Naive thymus-derived CD4-positive, alpha-beta T cell (primary cell): ENCODE measurements around the gene SH3RF3. TPM values are rescaled to one million over a fixed set of nuclear protein-coding genes. Genes with fewer than 3 reads are reported as not detected.

ENCODE experiments used
- ATAC-seq: fragments of 150-1000 bp; cut with Tn5 transposase; 2 replicates; pipeline ENCODE4 v1.10.0; 2021; ENCODE audit warnings: mild to moderate bottlenecking, moderate library complexity
- CTCF ChIA-PET: fragments of 350-600 bp; sonication (Branson Sonifier 250); formaldehyde crosslinking; loops from one replicate; lab custom pipeline; 2021; ENCODE audit warnings: antibody characterized with exemption; lab: Charles Lee
- POLR2A ChIA-PET: fragments of 350-600 bp; sonication (Branson Sonifier 250); formaldehyde crosslinking; loops from one replicate; lab custom pipeline; 2021; ENCODE audit warnings: antibody characterized with exemption, inconsistent platforms; lab: Charles Lee
- DNase-seq, 9 donors: peaks; one replicate each; pipeline versions ENCODE4 v3.0.0 to v3.0.0-alpha.2; 2020 to 2022; ENCODE audit warnings: mixed read lengths in 1 of 9
- H3K27ac ChIP-seq: one replicate; pipeline ENCODE4 v1.7.0; 2013; ENCODE audit warnings: mild to moderate bottlenecking, low read depth, low read length, moderate library complexity
- H3K27me3 ChIP-seq, 2 donors: one replicate each; pipeline ENCODE4 v1.7.0; 2013; ENCODE audit warnings: low read length in 2 of 2, mild to moderate bottlenecking in 2 of 2, moderate library complexity in 2 of 2; ENCODE audit not compliant: control insufficient read depth in 2 of 2, insufficient read depth in 2 of 2
- H3K36me3 ChIP-seq, 3 experiments: 1 replicate in 2 of 3; 2 replicates in 1 of 3; pipeline ENCODE4 v1.7.0; 2013; ENCODE audit warnings: low read length in 3 of 3, mild to moderate bottlenecking in 3 of 3, moderate library complexity in 1 of 3; ENCODE audit not compliant: insufficient read depth in 3 of 3, control insufficient read depth in 2 of 3
- H3K4me1 ChIP-seq, 2 donors: one replicate each; pipeline ENCODE4 v1.7.0; 2013; ENCODE audit warnings: low read length in 2 of 2, mild to moderate bottlenecking in 2 of 2, moderate library complexity in 1 of 2; ENCODE audit not compliant: control insufficient read depth in 2 of 2, insufficient read depth in 2 of 2
- H3K4me3 ChIP-seq: 2 replicates; pipeline ENCODE4 v1.7.0; 2013; ENCODE audit warnings: mild to moderate bottlenecking, low read length
- H3K9me3 ChIP-seq, 3 experiments: 1 replicate in 2 of 3; 2 replicates in 1 of 3; pipeline ENCODE4 v1.7.0; 2013; ENCODE audit warnings: low read length in 3 of 3; ENCODE audit not compliant: control insufficient read depth in 2 of 3
- H3K27ac Mint-ChIP-seq, 9 donors: one replicate each; pipeline ENCODE4 v1.8.0; 2020 to 2022; ENCODE audit warnings: mixed read lengths in 9 of 9, mild to moderate bottlenecking in 8 of 9, moderate library complexity in 5 of 9, inconsistent platforms in 2 of 9
- H3K27me3 Mint-ChIP-seq, 5 donors: one replicate each; pipeline ENCODE4 v1.8.0; 2021 to 2022; ENCODE audit warnings: mixed read lengths in 5 of 5, mild to moderate bottlenecking in 1 of 5
- H3K36me3 Mint-ChIP-seq, 5 donors: one replicate each; pipeline ENCODE4 v1.8.0; 2020 to 2022; ENCODE audit warnings: mixed read lengths in 5 of 5, mild to moderate bottlenecking in 3 of 5, inconsistent platforms in 1 of 5
- H3K4me1 Mint-ChIP-seq, 7 donors: one replicate each; pipeline ENCODE4 v1.8.0; 2020 to 2022; ENCODE audit warnings: mixed read lengths in 7 of 7, mild to moderate bottlenecking in 3 of 7, inconsistent platforms in 1 of 7
- H3K4me3 Mint-ChIP-seq, 10 donors: one replicate each; pipeline ENCODE4 v1.8.0; 2020 to 2022; ENCODE audit warnings: mild to moderate bottlenecking in 10 of 10, mixed read lengths in 10 of 10, moderate library complexity in 6 of 10, inconsistent platforms in 2 of 10
- H3K9me3 Mint-ChIP-seq, 11 donors: one replicate each; pipeline ENCODE4 v1.8.0; 2020 to 2022; ENCODE audit warnings: mixed read lengths in 11 of 11, mild to moderate bottlenecking in 4 of 11, inconsistent platforms in 1 of 11, moderate library complexity in 1 of 11
- intact Hi-C, 2 donors: fragments of 100-400 bp; cut with micrococcal nuclease; formaldehyde crosslinking; loops; one replicate each; pipeline ENCODE4 v1.15.1; 2023
- polyA plus RNA-seq, 2 donors: library from polyadenylated mRNA; unstranded; fragments of 300-500 nt; fragmentation: Illumina TruSeq; gene quantifications; one replicate each; pipeline ENCODE4 v1.2.3, GENCODE V29; 2021
- total RNA-seq, 6 experiments: library from RNA in 5 of 6; stranded (reverse) in 5 of 6; gene quantifications; 1 replicate in 5 of 6; 2 replicates in 1 of 6; pipeline ENCODE4 v1.2.3 and lab custom pipeline; 2021 to 2026

Gene SH3RF3
- total and polyA plus RNA-seq, 7 experiments from 2014 or later = 0.19 to 11.5 (median 4.8) TPM

DNA sequence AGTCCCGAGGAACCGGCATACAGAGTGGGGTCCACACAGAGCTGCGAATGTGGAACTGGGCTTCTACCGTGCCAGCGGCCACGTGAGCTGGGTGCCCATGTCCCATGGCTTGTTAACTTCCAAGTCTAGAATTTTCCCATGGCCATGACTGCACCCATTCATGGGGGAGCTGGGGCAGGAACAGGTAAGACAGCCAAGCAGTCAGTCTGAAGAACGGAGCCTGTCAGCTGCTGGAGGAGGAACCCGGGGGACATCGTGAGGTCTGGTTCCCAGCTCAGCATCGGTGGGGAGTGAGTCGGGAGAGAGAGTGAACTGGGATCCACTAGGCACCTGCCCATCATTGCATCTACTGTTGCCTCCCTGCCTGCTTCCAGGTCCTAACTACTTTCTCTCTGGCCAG, 86.9 kb downstream of the SH3RF3 start:
- CTCF ChIA-PET = no interaction called here
- H3K4me3 ChIP-seq = no peak overlapping the region
- Mint-ChIP-seq H3K4me1 (peaks cover 56 to 77% (median 73%) of the 10 kb centered on the region in 7 donors), H3K27ac (peak overlapping the region in 3 of 9 donors; percentile 3 to 63 (median 11)), H3K27me3 (peaks cover 56 to 70% (median 59%) of the 10 kb centered on the region in 5 donors), H3K4me3 (peak overlapping the region in 5 of 10 donors; percentile 8 to 82 (median 78)), H3K9me3 (peaks cover 0 to 3% (median 0%) of the 10 kb centered on the region in 11 donors), H3K36me3 (peaks cover 0 to 7% (median 0%) of the 10 kb centered on the region in 5 donors)
- no peaks in the 10 kb centered on the region for H3K36me3 ChIP-seq
- no peak for DNase-seq
- peaks cover 44 to 57% of the 10 kb centered on the region in 2 donors for H3K4me1 ChIP-seq
- H3K9me3 ChIP-seq = no peaks in the 10 kb centered on the region
- H3K27me3 ChIP-seq = peaks cover 16 to 24% of the 10 kb centered on the region in 2 donors
- H3K27ac ChIP-seq = no peak overlapping the region
- POLR2A ChIA-PET = no interaction called here
- intact Hi-C loops = loop anchor here in 1 of 2 donors (2.0 kb wide), 2 partner anchors 23 to 183 kb away; no protein-coding TSS in a partner anchor
- no peak for ATAC-seq

DNA sequence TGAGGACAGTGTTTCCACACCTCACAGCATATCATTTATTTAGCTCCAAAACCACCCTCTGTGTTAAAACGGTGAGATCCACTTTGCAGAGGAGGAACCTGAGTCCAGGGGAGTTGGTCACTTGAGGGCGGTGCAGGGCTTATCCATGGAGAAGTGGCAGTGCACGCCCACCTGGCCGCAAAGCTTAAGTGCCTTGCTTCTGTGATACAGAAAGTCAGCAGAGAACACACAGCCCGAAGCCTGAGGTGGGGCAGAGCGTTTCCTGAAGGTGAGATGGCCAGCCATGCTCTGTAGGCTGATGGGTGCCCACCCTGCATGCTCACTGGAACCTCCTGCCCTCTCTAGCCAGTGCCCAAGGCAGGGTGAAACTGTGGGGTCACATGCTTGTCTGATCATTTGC, 87.3 kb downstream of the SH3RF3 start:
- peaks cover 51 to 69% (median 59%) of the 10 kb centered on the region in 5 donors for H3K27me3 Mint-ChIP-seq
- H3K4me1 ChIP-seq = peaks cover 44 to 57% of the 10 kb centered on the region in 2 donors
- H3K36me3 ChIP-seq = no peaks in the 10 kb centered on the region
- no peak overlapping the region for H3K4me3 Mint-ChIP-seq
- no peak for ATAC-seq
- H3K4me3 ChIP-seq = no peak overlapping the region
- H3K27me3 ChIP-seq = peaks cover 16 to 24% of the 10 kb centered on the region in 2 donors
- H3K4me1 Mint-ChIP-seq = peaks cover 56 to 73% (median 68%) of the 10 kb centered on the region in 7 donors
- intact Hi-C loops = no loop called here
- POLR2A ChIA-PET = no interaction called here
- H3K27ac Mint-ChIP-seq = peak overlapping the region in 1 of 9 donors; percentile 11
- H3K9me3 ChIP-seq = no peaks in the 10 kb centered on the region
- peaks cover 0 to 7% (median 0%) of the 10 kb centered on the region in 5 donors for H3K36me3 Mint-ChIP-seq
- H3K27ac ChIP-seq = no peak overlapping the region
- H3K9me3 Mint-ChIP-seq = peaks cover 0 to 3% (median 0%) of the 10 kb centered on the region in 11 donors
- DNase-seq = no peak
- CTCF ChIA-PET = no interaction called here

DNA sequence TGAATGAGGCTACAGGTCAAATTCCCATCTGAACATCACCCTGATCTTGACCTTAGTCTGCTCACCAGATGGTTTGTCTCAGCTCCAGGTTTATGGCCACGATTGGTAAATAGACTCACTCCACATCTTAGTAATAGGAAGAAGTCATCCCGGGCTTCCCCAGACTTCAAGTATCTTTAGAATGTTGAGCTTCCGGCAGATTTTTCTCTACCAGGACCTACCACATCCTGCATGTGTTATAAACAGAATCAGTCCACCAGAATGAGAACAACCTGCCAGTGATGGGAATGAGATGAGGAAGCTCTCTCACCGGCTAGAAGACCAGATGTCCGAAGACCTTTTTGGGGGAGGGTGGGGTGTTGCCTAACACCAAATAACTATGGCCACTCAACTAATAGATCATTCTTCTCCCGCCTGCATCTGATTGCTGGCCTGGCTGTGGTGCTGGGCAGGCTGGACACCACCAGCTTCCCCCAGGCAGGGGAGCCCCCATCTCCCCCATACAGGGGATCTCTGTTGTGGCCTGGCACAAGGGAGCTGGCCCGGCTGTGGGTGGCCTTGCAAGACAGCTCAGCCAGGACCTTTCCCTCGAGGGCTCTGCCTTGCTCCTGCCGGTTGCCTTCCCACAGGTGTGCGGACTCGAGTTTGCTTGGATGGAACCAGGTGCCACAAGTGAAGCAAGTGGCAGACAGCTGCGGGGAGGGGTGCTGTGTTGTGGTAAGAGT, 88.5 kb downstream of the SH3RF3 start:
- Histone ChIP-seq H3K4me3 (peak overlapping the region; percentile 32), H3K27ac (no peak overlapping the region), H3K9me3 (no peaks in the 10 kb centered on the region), H3K27me3 (peaks cover 16 to 24% of the 10 kb centered on the region in 2 donors), H3K4me1 (peaks cover 44 to 57% of the 10 kb centered on the region in 2 donors), H3K36me3 (no peaks in the 10 kb centered on the region)
- no peak for ATAC-seq
- Mint-ChIP-seq H3K9me3 (peaks cover 0 to 3% (median 0%) of the 10 kb centered on the region in 11 donors), H3K27ac (peak overlapping the region in 7 of 9 donors; percentile 1 to 83 (median 42)), H3K4me3 (peak overlapping the region; percentile 46 to 83 (median 78)), H3K36me3 (peaks cover 0 to 7% (median 2%) of the 10 kb centered on the region in 5 donors), H3K4me1 (peaks cover 56 to 65% (median 64%) of the 10 kb centered on the region in 7 donors), H3K27me3 (peaks cover 44 to 62% (median 52%) of the 10 kb centered on the region in 5 donors)
- intact Hi-C loops = loop anchor here in 1 of 2 donors (1.0 kb wide), 1 partner anchor 9 kb away; no protein-coding TSS in a partner anchor
- POLR2A ChIA-PET = interaction anchor here (1.0 to 1.1 kb wide), 3 partner anchors 8 to 229 kb away, joined by 3 to 5 read pairs (median 3); no protein-coding TSS in a partner anchor
- CTCF ChIA-PET = interaction anchor here (0.8 to 0.9 kb wide), 2 partner anchors 10 to 229 kb away, joined by 3 to 4 read pairs; partner anchors contain the start of gene EDAR
- DNase-seq = peak in 6 of 9 donors; percentile 26 to 50 (median 40)

DNA sequence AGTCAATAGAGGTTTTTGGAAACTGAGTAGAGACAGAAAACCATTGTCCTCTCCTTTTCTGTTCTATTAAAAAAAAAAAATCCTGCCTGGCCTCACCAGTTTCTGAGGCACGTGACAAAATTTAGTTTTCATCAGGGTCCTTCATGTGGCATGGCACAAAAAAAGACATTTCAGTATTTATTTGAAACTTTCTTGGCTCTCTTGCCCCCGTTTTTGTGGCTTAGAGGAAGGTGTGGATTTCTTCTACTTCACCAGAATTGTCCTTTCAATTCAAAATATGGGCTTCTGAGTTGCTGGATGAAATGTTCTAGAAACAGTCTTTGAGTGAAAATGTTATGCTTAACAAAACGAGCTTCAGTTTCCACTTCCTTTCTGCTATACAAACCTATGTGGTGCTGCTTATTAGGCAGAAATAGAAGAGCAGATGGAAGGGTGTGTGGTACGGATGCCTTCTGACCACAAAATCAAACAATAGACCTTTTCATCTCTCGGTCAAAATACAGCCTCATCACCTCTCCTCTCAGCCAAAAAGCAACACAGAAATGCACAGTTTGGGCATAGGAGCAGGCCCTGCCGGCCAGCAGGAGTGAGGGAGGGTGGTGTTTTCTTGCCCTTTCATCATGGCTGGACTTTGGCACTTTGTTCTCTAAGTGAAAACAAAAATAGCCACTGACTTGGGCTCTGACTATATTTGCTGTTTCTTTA, 89.2 kb downstream of the SH3RF3 start:
- ChIA-PET POLR2A (interaction anchor here (1.0 kb wide), 2 partner anchors 9 to 74 kb away, joined by 3 to 5 read pairs; no protein-coding TSS in a partner anchor), CTCF (interaction anchor here (0.9 kb wide), 2 partner anchors 10 to 176 kb away, joined by 3 to 4 read pairs; no protein-coding TSS in a partner anchor)
- no peak for DNase-seq
- H3K4me3 Mint-ChIP-seq = peak overlapping the region; percentile 46 to 83 (median 78)
- Histone ChIP-seq H3K27me3 (peaks cover 16 to 24% of the 10 kb centered on the region in 2 donors), H3K9me3 (no peaks in the 10 kb centered on the region), H3K4me3 (peak overlapping the region; percentile 32), H3K36me3 (no peaks in the 10 kb centered on the region), H3K4me1 (peaks cover 43 to 57% of the 10 kb centered on the region in 2 donors), H3K27ac (no peak overlapping the region)
- peaks cover 0 to 3% (median 0%) of the 10 kb centered on the region in 11 donors for H3K9me3 Mint-ChIP-seq
- H3K36me3 Mint-ChIP-seq = peaks cover 0 to 7% (median 2%) of the 10 kb centered on the region in 5 donors
- no peak for ATAC-seq
- peaks cover 40 to 55% (median 45%) of the 10 kb centered on the region in 5 donors for H3K27me3 Mint-ChIP-seq
- peaks cover 49 to 59% (median 58%) of the 10 kb centered on the region in 7 donors for H3K4me1 Mint-ChIP-seq
- peak overlapping the region in 4 of 9 donors; percentile 24 to 75 (median 47) for H3K27ac Mint-ChIP-seq
- intact Hi-C loops = no loop called here

DNA sequence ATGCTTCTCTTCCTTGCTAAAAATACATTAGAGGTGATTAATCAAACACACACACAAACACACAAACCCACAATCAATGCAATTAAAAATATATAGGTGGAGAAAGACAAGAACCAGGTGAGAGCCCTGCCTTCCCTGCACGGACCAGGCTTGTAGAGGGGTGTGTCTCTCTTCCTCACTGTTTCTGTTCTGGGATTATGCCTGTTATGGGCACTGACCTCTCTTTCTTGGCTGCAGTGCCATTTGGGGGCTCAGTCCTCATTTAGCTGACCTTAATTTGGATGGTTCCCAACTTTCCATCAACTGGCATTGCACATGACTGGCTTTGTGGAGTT, 89.8 kb downstream of the SH3RF3 start:
- peak overlapping the region in 6 of 10 donors; percentile 22 to 83 (median 81) for H3K4me3 Mint-ChIP-seq
- no peaks in the 10 kb centered on the region for H3K36me3 ChIP-seq
- CTCF ChIA-PET = interaction anchor here (0.9 kb wide), 2 partner anchors 11 to 175 kb away, joined by 3 to 4 read pairs; no protein-coding TSS in a partner anchor
- H3K9me3 Mint-ChIP-seq = peaks cover 0 to 2% (median 0%) of the 10 kb centered on the region in 11 donors
- H3K27me3 Mint-ChIP-seq = peaks cover 35 to 49% (median 40%) of the 10 kb centered on the region in 5 donors
- peaks cover 45 to 54% (median 53%) of the 10 kb centered on the region in 7 donors for H3K4me1 Mint-ChIP-seq
- H3K9me3 ChIP-seq = no peaks in the 10 kb centered on the region
- intact Hi-C loops = no loop called here
- POLR2A ChIA-PET = interaction anchor here (1.0 kb wide), 1 partner anchor 9 kb away, joined by 5 read pairs; no protein-coding TSS in a partner anchor
- ATAC-seq = no peak
- H3K27me3 ChIP-seq = peaks cover 16 to 24% of the 10 kb centered on the region in 2 donors
- H3K27ac Mint-ChIP-seq = no peak overlapping the region
- no peak overlapping the region for H3K27ac ChIP-seq
- DNase-seq = no peak
- no peak overlapping the region for H3K4me3 ChIP-seq
- peaks cover 0 to 7% (median 2%) of the 10 kb centered on the region in 5 donors for H3K36me3 Mint-ChIP-seq
- peaks cover 37 to 52% of the 10 kb centered on the region in 2 donors for H3K4me1 ChIP-seq

DNA sequence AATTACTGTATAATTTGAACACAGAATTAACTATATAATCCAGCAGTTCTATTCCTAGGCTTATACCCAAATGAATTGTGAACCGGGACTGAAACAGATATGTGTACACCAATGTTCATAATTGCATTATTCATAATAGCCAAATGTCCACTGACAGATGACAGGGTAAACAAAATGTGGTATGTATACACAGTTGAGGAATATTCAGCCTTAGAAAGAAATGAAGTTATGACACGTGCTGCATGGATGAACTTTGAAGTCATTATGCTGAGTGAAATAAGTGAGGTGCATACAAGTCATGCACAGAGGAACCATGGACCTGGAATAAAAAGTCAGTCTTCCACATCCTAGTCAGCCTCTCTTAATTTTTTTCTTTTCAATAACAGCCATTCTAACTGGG, 91.9 kb downstream of the SH3RF3 start:
- ChIA-PET CTCF (no interaction called here), POLR2A (no interaction called here)
- H3K9me3 ChIP-seq = no peaks in the 10 kb centered on the region
- Mint-ChIP-seq H3K9me3 (peaks cover 0 to under 1% (median 0%) of the 10 kb centered on the region in 11 donors), H3K4me1 (peaks cover 27 to 35% (median 32%) of the 10 kb centered on the region in 7 donors), H3K27ac (no peak overlapping the region), H3K36me3 (peaks cover 0 to 7% (median 2%) of the 10 kb centered on the region in 5 donors), H3K27me3 (peaks cover 15 to 33% (median 21%) of the 10 kb centered on the region in 5 donors), H3K4me3 (no peak overlapping the region)
- no peak for ATAC-seq
- intact Hi-C loops = no loop called here
- no peak overlapping the region for H3K27ac ChIP-seq
- peaks cover 11 to 21% of the 10 kb centered on the region in 2 donors for H3K27me3 ChIP-seq
- H3K36me3 ChIP-seq = no peaks in the 10 kb centered on the region
- no peak overlapping the region for H3K4me3 ChIP-seq
- peaks cover 19 to 31% of the 10 kb centered on the region in 2 donors for H3K4me1 ChIP-seq
- no peak for DNase-seq
